Endothelial cell of umbilical vein (primary cell): Measurements from ENCODE around the gene SPATA6L. TPM values are rescaled to one million over a fixed set of nuclear protein-coding genes. Genes with fewer than 3 reads are reported as not detected.

Source experiments
- BruUV-seq: library from RNA; stranded (reverse); fragments of 400-500 nt; replicated peaks from 2 replicates; lab custom pipeline; 2021; lab: Mats Ljungman, UMichigan
- CTCF ChIA-PET: fragments of 300-600, 350-600 bp; sonication (Branson Sonifier 250); formaldehyde crosslinking; loops from one replicate; lab custom pipeline; 2021; ENCODE audit warnings: antibody characterized with exemption, inconsistent platforms; lab: Charles Lee
- POLR2A ChIA-PET: fragments of 300-600, 350-600 bp; sonication (Branson Sonifier 250); formaldehyde crosslinking; loops from one replicate; lab custom pipeline; 2021; ENCODE audit warnings: antibody characterized with exemption, inconsistent platforms; lab: Charles Lee
- DNase-seq: peaks from one replicate; pipeline ENCODE4 v3.0.0-alpha.2; 2011; ENCODE audit warnings: low read depth, low spot score
- FAIRE-seq: peaks from 2 replicates; lab custom pipeline; 2011; peaks lifted over from hg19 to GRCh38; lab: Jason Lieb, UNC
- H2AFZ ChIP-seq: 2 replicates; pipeline ENCODE4 v1.6.0; 2012; ENCODE audit warnings: low read depth, low read length, control low read depth, inconsistent platforms
- H3K27ac ChIP-seq: 2 replicates; pipeline ENCODE4 v1.5.1; 2011; ENCODE audit warnings: low read depth, mild to moderate bottlenecking, control low read depth, low read length, moderate library complexity; ENCODE audit not compliant: insufficient read depth
- H3K27me3 ChIP-seq, 2 experiments: 2 replicates each; pipeline versions ENCODE4 v1.6.0 to v1.6.1; 2011; ENCODE audit warnings: low read length in 2 of 2, mixed read lengths in 1 of 2; ENCODE audit not compliant: control insufficient read depth in 2 of 2, insufficient read depth in 2 of 2
- H3K36me3 ChIP-seq, 2 experiments: 2 replicates in 1 of 2; 3 replicates in 1 of 2; pipeline ENCODE4 v1.5.1; 2011; ENCODE audit warnings: low read length in 2 of 2, mild to moderate bottlenecking in 1 of 2, moderate library complexity in 1 of 2; ENCODE audit not compliant: control insufficient read depth in 2 of 2, insufficient read depth in 2 of 2; ENCODE audit errors: extremely low read depth in 1 of 2
- H3K4me1 ChIP-seq: 3 replicates; pipeline ENCODE4 v1.5.1; 2011; ENCODE audit warnings: mild to moderate bottlenecking, low read length; ENCODE audit not compliant: control insufficient read depth, insufficient read depth; ENCODE audit errors: extremely low read depth
- H3K4me2 ChIP-seq: 2 replicates; pipeline ENCODE4 v1.6.1; 2011; ENCODE audit warnings: low read length, control low read depth, mixed read lengths; ENCODE audit not compliant: insufficient read depth
- H3K4me3 ChIP-seq, 3 experiments: fragments of 200-600 bp in 1 of 3; sonication (generic), shearing (Covaris generic) in 1 of 3; replicated peaks in 1 of 3; 2 replicates each; pipeline ENCODE4 v1.5.1; 2011 to 2016; ENCODE audit warnings: control low read depth in 3 of 3, low read length in 3 of 3, mild to moderate bottlenecking in 2 of 3, inconsistent platforms in 1 of 3, low read depth in 1 of 3, moderate library complexity in 1 of 3; ENCODE audit not compliant: insufficient read depth in 1 of 3
- H3K79me2 ChIP-seq: 2 replicates; pipeline ENCODE4 v1.6.0; 2012; ENCODE audit warnings: low read length, inconsistent platforms; ENCODE audit not compliant: control insufficient read depth, insufficient read depth
- H3K9ac ChIP-seq: replicated peaks from 2 replicates; pipeline ENCODE3; 2011; ENCODE audit warnings: low read length, control low read depth; ENCODE audit not compliant: insufficient read depth; ENCODE audit errors: extremely low read depth
- H3K9me1 ChIP-seq: replicated peaks from 3 replicates; pipeline ENCODE4 v1.6.0; 2011; ENCODE audit warnings: mild to moderate bottlenecking, low read length; ENCODE audit not compliant: control insufficient read depth, insufficient read depth; ENCODE audit errors: extremely low read depth
- H3K9me3 ChIP-seq: replicated peaks from 2 replicates; pipeline ENCODE4 v1.5.1; 2012; ENCODE audit warnings: low read length, inconsistent platforms; ENCODE audit not compliant: control insufficient read depth, insufficient read depth
- H4K20me1 ChIP-seq: replicated peaks from 2 replicates; pipeline ENCODE3; 2011; ENCODE audit warnings: mild to moderate bottlenecking, low read length; ENCODE audit not compliant: control insufficient read depth, insufficient read depth; ENCODE audit errors: extremely low read depth
- CTCF ChIP-seq, 2 donors: IDR thresholded peaks; 1 replicate in 1 of 2; 2 replicates in 1 of 2; pipeline ENCODE4 v1.5.1; 2011; ENCODE audit warnings: low read length in 2 of 2, mild to moderate bottlenecking in 2 of 2, moderate library complexity in 2 of 2, control low read depth in 1 of 2, inconsistent platforms in 1 of 2, low read depth in 1 of 2; ENCODE audit not compliant: insufficient read depth in 1 of 2; ENCODE audit errors: extremely low read depth in 1 of 2
- EZH2 ChIP-seq: IDR thresholded peaks from 2 replicates; pipeline ENCODE4 v1.6.1; 2012; ENCODE audit warnings: borderline replicate concordance, low read depth, mild to moderate bottlenecking, moderate library complexity, low read length, inconsistent platforms; ENCODE audit not compliant: severe bottlenecking
- FOS ChIP-seq: IDR thresholded peaks from 2 replicates; pipeline ENCODE4 v1.6.1; 2011; ENCODE audit warnings: mild to moderate bottlenecking, low read length, moderate library complexity, borderline replicate concordance; ENCODE audit not compliant: insufficient read depth
- GATA2 ChIP-seq: IDR thresholded peaks from 2 replicates; pipeline ENCODE4 v1.7.0; 2011; ENCODE audit warnings: low read depth, mild to moderate bottlenecking, moderate library complexity, mixed read lengths, low read length; ENCODE audit not compliant: insufficient read length, insufficient read depth
- JUN ChIP-seq: IDR thresholded peaks from 2 replicates; pipeline ENCODE4 v1.6.1; 2011; ENCODE audit warnings: borderline replicate concordance, low read depth; ENCODE audit not compliant: insufficient read length, insufficient read depth
- MAX ChIP-seq: IDR thresholded peaks from 2 replicates; pipeline ENCODE4 v1.6.1; 2011; ENCODE audit not compliant: insufficient read depth, insufficient read length
- MYC ChIP-seq: IDR thresholded peaks from one replicate; pipeline ENCODE4 v1.6.1; 2011; ENCODE audit warnings: mild to moderate bottlenecking, low read depth, low read length
- POLR2A ChIP-seq: IDR thresholded peaks from 2 replicates; pipeline ENCODE4 v1.6.1; 2012; ENCODE audit warnings: low read depth, mild to moderate bottlenecking, control low read depth, low read length
- POLR2AphosphoS5 ChIP-seq: IDR thresholded peaks from 2 replicates; pipeline ENCODE4 v1.6.1; 2012; ENCODE audit warnings: low read depth, mild to moderate bottlenecking, control low read depth, low read length, moderate library complexity; ENCODE audit not compliant: insufficient read depth
- dilution Hi-C: fragments of 300-500 bp; cut with MboI; formaldehyde crosslinking; loops from one replicate; pipeline ENCODE4 v1.15.0; 2019; ENCODE audit warnings: low sequenced_read_pairs; ENCODE audit not compliant: extremely low pct_ligation_motif_present
- intact Hi-C: fragments of 100-400 bp; cut with micrococcal nuclease; formaldehyde crosslinking; loops from one replicate; pipeline ENCODE4 v1.10.0; 2022
- polyA plus RNA-seq, 4 experiments: library from polyadenylated mRNA; depleted of rRNA in 3 of 4; stranded (reverse) in 3 of 4; unstranded in 1 of 4; fragments of >200 nt; gene quantifications; 2 replicates each; pipeline versions ENCODE4 v1.2.1 to v1.2.3, GENCODE V29; 2011 to 2012; ENCODE audit warnings: missing spikeins in 1 of 4
- total RNA-seq: library from RNA; stranded (reverse); gene quantifications from 2 replicates; pipeline ENCODE4 v1.2.3, GENCODE V29; 2021

SPATA6L gene
- total and polyA plus RNA-seq, 2 donors (not counting 3 experiments of a cell fraction or from before 2014, with no cell fraction given), result 0.40 to 1.5 TPM

- Histone ChIP-seq H3K9ac (no peak overlapping the region), H4K20me1 (no peaks in the 10 kb centered on the region), H3K79me2 (no peaks in the 10 kb centered on the region), H3K36me3 (no peaks in the 10 kb centered on the region), H3K27me3 (no peaks in the 10 kb centered on the region), H2AFZ (no peak overlapping the region), H3K4me2 (no peak overlapping the region), H3K4me3 (no peak overlapping the region), H3K27ac (no peak overlapping the region), H3K9me1 (no peaks in the 10 kb centered on the region), H3K4me1 (peaks cover 2% of the 10 kb centered on the region), H3K9me3 (no peaks in the 10 kb centered on the region)
- BruUV-seq, result no TSS peak
- CTCF ChIA-PET, result interaction anchor here (0.9 to 1.6 kb wide), 4 partner anchors 14 to 100 kb away, joined by 3 to 4 read pairs (median 4); partner anchors contain the start of gene SLC1A1
- FAIRE-seq (no peak), DNase-seq (no peak)
- intact Hi-C loops, result no loop called here
- dilution Hi-C loops, result no loop called here
- TF ChIP-seq CTCF (IDR thresholded peaks at IDR 0.05; ENCODE audit: extremely low read depth in 1 of 2, insufficient read depth in 1 of 2, low read depth in 1 of 2, low read length in 2 of 2) (no peak), JUN (no peak), GATA2 (no peak), EZH2 (no peak), MAX (no peak), FOS (no peak), POLR2AphosphoS5 (no peak), MYC (no peak), POLR2A (no peak)
- POLR2A ChIA-PET, result interaction anchor here (0.6 kb wide), 1 partner anchor 614 kb away, joined by 11 read pairs; no protein-coding TSS in a partner anchor
Measured at GRCh38 chr9:4590430-4591122, 75.7 kb downstream of the SPATA6L start.
